WTC11 (cell line): Measurements from ENCODE around the gene CARMIL1. TPM values are rescaled to one million over a fixed set of nuclear protein-coding genes. Genes with fewer than 3 reads are reported as not detected.

Experiments
- ATAC-seq: fragments of 200-7000 bp; cut with Tn5 transposase; 2 replicates; pipeline ENCODE4 v1.10.0; 2021; ENCODE audit warnings: mild to moderate bottlenecking, moderate library complexity
- CTCF ChIA-PET: fragments of 300-600 bp; sonication (Branson Sonifier 250); formaldehyde crosslinking; loops from one replicate; lab custom pipeline; 2021; ENCODE audit warnings: antibody characterized with exemption; lab: Charles Lee
- POLR2A ChIA-PET: fragments of 350-600 bp; sonication (Branson Sonifier 250); formaldehyde crosslinking; loops from one replicate; lab custom pipeline; 2021; ENCODE audit warnings: antibody characterized with exemption; lab: Charles Lee
- DNase-seq: peaks from one replicate; pipeline ENCODE4 v3.0.0; 2021; ENCODE audit warnings: low spot score
- H3K27ac Mint-ChIP-seq: 2 replicates; pipeline ENCODE4 v1.8.0; 2021; ENCODE audit warnings: mixed read lengths
- H3K27me3 Mint-ChIP-seq: 2 replicates; pipeline ENCODE4 v1.8.0; 2021; ENCODE audit warnings: low read depth, mild to moderate bottlenecking, moderate library complexity, mixed read lengths
- H3K36me3 Mint-ChIP-seq: 2 replicates; pipeline ENCODE4 v1.8.0; 2021; ENCODE audit warnings: mixed read lengths
- H3K4me1 Mint-ChIP-seq: 2 replicates; pipeline ENCODE4 v1.8.0; 2022; ENCODE audit warnings: mixed read lengths
- H3K4me3 Mint-ChIP-seq: 2 replicates; pipeline ENCODE4 v1.8.0; 2021; ENCODE audit warnings: mild to moderate bottlenecking, moderate library complexity, mixed read lengths
- H3K9me3 Mint-ChIP-seq: 2 replicates; pipeline ENCODE4 v1.8.0; 2021; ENCODE audit warnings: mixed read lengths
- ESRRA ChIP-seq: sonication (generic); formaldehyde crosslinking; IDR thresholded peaks from 2 replicates; pipeline ENCODE4 v1.8.1; 2022; ENCODE audit warnings: mild to moderate bottlenecking, missing genetic modification reagents, borderline replicate concordance
- GTF2I ChIP-seq: fragments of 250-450 bp; sonication (Bioruptor Pico); conservative IDR thresholded peaks from 2 replicates; pipeline ENCODE4 v1.4.0; 2021; ENCODE audit warnings: mild to moderate bottlenecking
- MYBL2 ChIP-seq: sonication (generic); formaldehyde crosslinking; IDR thresholded peaks from 2 replicates; pipeline ENCODE4 v1.8.1; 2023; ENCODE audit warnings: mild to moderate bottlenecking, moderate library complexity, missing genetic modification reagents
- NR3C1 ChIP-seq: sonication (generic); formaldehyde crosslinking; conservative IDR thresholded peaks from 2 replicates; pipeline ENCODE4 v1.8.1; 2023; ENCODE audit warnings: low read depth, mild to moderate bottlenecking, missing genetic modification reagents
- SMAD3 ChIP-seq: sonication (generic); formaldehyde crosslinking; IDR thresholded peaks from 2 replicates; pipeline ENCODE4 v1.8.0; 2022; ENCODE audit warnings: missing genetic modification reagents, mild to moderate bottlenecking, borderline replicate concordance
- SP1 ChIP-seq: sonication (generic); formaldehyde crosslinking; conservative IDR thresholded peaks from 2 replicates; pipeline ENCODE4 v1.8.1; 2022; ENCODE audit warnings: missing genetic modification reagents
- ZNF263 ChIP-seq: sonication (generic); formaldehyde crosslinking; IDR thresholded peaks from 2 replicates; pipeline ENCODE4 v1.8.1; 2022; ENCODE audit warnings: low read depth, mild to moderate bottlenecking, moderate library complexity, missing genetic modification reagents
- ZNF317 ChIP-seq: sonication (generic); formaldehyde crosslinking; IDR thresholded peaks from 2 replicates; pipeline ENCODE4 v1.8.1; 2023; ENCODE audit warnings: low read depth, mild to moderate bottlenecking, moderate library complexity, missing genetic modification reagents, borderline replicate concordance
- ZNF423 ChIP-seq: fragments of 250-450 bp; sonication (Bioruptor Pico); IDR thresholded peaks from 2 replicates; pipeline ENCODE4 v2.1.2; 2022; ENCODE audit warnings: mild to moderate bottlenecking, moderate library complexity
- total RNA-seq: library from RNA; stranded (reverse); gene quantifications from 3 replicates; pipeline ENCODE4 v1.2.3, GENCODE V29; 2021
- TF ChIP-seq, protein P1 (sequence below): sonication (generic); formaldehyde crosslinking; IDR thresholded peaks from 2 replicates; pipeline ENCODE4 v1.8.0; 2022; ENCODE audit warnings: mild to moderate bottlenecking, missing genetic modification reagents
- TF ChIP-seq, protein P2 (sequence below): sonication (generic); formaldehyde crosslinking; IDR thresholded peaks from 2 replicates; pipeline ENCODE4 v1.8.1; 2023; ENCODE audit warnings: mild to moderate bottlenecking, missing genetic modification reagents
- TF ChIP-seq, protein P3 (sequence below): sonication (generic); formaldehyde crosslinking; IDR thresholded peaks from 2 replicates; pipeline ENCODE4 v1.8.1; 2022; ENCODE audit warnings: low read depth, mild to moderate bottlenecking, moderate library complexity, missing genetic modification reagents, borderline replicate concordance
- TF ChIP-seq, protein P4 (sequence below): fragments of 250-450 bp; sonication (Bioruptor Pico); IDR thresholded peaks from 2 replicates; pipeline ENCODE4 v1.9.0; 2021; ENCODE audit warnings: mild to moderate bottlenecking
- TF ChIP-seq, protein P5 (sequence below): fragments of 200-600 bp; IDR thresholded peaks from 2 replicates; pipeline ENCODE4 v1.8.0; 2022; ENCODE audit warnings: antibody characterized with exemption
- TF ChIP-seq, protein P6 (sequence below): sonication (generic); formaldehyde crosslinking; conservative IDR thresholded peaks from 2 replicates; pipeline ENCODE4 v1.8.1; 2022; ENCODE audit warnings: mild to moderate bottlenecking, missing genetic modification reagents
- TF ChIP-seq, protein P7 (sequence below): sonication (generic); formaldehyde crosslinking; IDR thresholded peaks from 2 replicates; pipeline ENCODE4 v1.8.1; 2022; ENCODE audit warnings: low read depth, missing genetic modification reagents, borderline replicate concordance
- TF ChIP-seq, protein P8 (sequence below): fragments of 250-450 bp; sonication (Bioruptor Pico); conservative IDR thresholded peaks from 2 replicates; pipeline ENCODE4 v1.9.0; 2021; ENCODE audit warnings: mild to moderate bottlenecking
- TF ChIP-seq, protein P9 (sequence below): sonication (generic); formaldehyde crosslinking; conservative IDR thresholded peaks from 2 replicates; pipeline ENCODE4 v1.8.1; 2023; ENCODE audit warnings: mild to moderate bottlenecking, low read depth, missing genetic modification reagents, moderate library complexity
- TF ChIP-seq, protein P10 (sequence below): sonication (generic); formaldehyde crosslinking; IDR thresholded peaks from 2 replicates; pipeline ENCODE4 v1.8.0; 2022; ENCODE audit warnings: mild to moderate bottlenecking, missing genetic modification reagents

CARMIL1 gene
- total RNA-seq, 1 experiment from 2014 or later: 36.2 TPM

DNA sequence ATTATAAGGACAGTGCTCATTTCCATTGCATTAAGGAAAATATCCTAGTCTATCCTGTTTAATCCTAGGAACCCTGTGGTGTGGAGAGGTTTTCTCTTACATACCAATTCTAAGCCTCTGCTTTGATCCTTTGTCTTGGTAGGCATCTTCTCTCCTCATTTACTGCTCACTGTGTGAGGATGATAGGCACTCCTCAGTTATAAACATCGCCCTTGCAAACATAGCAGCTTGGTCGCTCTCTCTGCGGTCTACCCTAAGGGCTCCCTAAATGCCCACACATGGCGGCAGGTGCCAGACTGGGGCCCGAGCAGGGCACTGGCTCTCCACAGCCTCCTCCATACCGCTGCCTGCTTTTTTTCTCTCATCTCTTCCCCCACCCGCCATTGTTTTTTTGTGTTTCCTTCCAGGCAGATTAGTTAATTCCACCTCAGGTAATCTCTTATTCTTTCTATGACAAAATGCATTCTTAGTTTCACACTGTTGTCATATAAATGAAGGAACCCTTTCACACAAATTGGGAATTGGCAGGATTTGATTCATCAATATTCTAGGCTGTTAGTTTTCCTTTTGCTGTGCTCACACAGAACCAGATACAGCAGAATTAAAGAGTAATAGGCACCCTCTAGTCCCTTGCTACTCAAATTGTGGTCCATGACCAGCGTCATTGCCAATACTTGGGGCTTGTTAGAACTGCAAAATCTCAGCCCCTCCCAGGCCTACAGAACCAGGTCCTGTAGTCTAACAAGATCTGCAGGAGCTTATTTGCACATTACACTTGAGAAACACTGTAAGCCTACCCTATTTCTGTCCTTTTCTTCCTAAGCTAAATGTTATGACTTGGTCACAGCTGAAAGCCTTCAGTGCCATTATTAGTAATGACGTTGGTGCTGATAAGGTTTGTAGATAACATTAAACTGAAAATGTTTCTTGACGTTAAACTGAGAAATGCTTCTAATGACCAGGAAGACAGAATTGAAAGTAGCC lies 36.3 kb downstream of the CARMIL1 start:
- peak; percentile 62 for ATAC-seq
- no peaks in the 10 kb centered on the region for H3K9me3 Mint-ChIP-seq
- ChIA-PET CTCF (no interaction called here), POLR2A (no interaction called here)
- H3K4me1 Mint-ChIP-seq: peaks cover 83% of the 10 kb centered on the region
- no peaks in the 10 kb centered on the region for H3K36me3 Mint-ChIP-seq
- no peak for DNase-seq
- H3K27ac Mint-ChIP-seq: no peak overlapping the region
- no peaks in the 10 kb centered on the region for H3K27me3 Mint-ChIP-seq
- H3K4me3 Mint-ChIP-seq: no peak overlapping the region
- TF ChIP-seq SMAD3 (CRISPR knock-in tag) (no peak), GTF2I (no peak), ESRRA (no peak), SP1 (CRISPR knock-in tag) (no peak), MYBL2 (CRISPR knock-in tag) (no peak), NR3C1 (no peak), ZNF423 (CRISPR knock-in tag) (no peak), ZNF263 (CRISPR knock-in tag) (no peak), ZNF317 (CRISPR knock-in tag) (no peak)
- TF ChIP-seq, protein P1, sequence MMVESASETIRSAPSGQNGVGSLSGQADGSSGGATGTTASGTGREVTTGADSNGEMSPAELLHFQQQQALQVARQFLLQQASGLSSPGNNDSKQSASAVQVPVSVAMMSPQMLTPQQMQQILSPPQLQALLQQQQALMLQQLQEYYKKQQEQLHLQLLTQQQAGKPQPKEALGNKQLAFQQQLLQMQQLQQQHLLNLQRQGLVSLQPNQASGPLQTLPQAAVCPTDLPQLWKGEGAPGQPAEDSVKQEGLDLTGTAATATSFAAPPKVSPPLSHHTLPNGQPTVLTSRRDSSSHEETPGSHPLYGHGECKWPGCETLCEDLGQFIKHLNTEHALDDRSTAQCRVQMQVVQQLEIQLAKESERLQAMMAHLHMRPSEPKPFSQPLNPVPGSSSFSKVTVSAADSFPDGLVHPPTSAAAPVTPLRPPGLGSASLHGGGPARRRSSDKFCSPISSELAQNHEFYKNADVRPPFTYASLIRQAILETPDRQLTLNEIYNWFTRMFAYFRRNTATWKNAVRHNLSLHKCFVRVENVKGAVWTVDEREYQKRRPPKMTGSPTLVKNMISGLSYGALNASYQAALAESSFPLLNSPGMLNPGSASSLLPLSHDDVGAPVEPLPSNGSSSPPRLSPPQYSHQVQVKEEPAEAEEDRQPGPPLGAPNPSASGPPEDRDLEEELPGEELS (CRISPR knock-in tag): no peak
- TF ChIP-seq, protein P2, sequence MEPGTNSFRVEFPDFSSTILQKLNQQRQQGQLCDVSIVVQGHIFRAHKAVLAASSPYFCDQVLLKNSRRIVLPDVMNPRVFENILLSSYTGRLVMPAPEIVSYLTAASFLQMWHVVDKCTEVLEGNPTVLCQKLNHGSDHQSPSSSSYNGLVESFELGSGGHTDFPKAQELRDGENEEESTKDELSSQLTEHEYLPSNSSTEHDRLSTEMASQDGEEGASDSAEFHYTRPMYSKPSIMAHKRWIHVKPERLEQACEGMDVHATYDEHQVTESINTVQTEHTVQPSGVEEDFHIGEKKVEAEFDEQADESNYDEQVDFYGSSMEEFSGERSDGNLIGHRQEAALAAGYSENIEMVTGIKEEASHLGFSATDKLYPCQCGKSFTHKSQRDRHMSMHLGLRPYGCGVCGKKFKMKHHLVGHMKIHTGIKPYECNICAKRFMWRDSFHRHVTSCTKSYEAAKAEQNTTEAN (CRISPR knock-in tag): no peak
- TF ChIP-seq, protein P3, sequence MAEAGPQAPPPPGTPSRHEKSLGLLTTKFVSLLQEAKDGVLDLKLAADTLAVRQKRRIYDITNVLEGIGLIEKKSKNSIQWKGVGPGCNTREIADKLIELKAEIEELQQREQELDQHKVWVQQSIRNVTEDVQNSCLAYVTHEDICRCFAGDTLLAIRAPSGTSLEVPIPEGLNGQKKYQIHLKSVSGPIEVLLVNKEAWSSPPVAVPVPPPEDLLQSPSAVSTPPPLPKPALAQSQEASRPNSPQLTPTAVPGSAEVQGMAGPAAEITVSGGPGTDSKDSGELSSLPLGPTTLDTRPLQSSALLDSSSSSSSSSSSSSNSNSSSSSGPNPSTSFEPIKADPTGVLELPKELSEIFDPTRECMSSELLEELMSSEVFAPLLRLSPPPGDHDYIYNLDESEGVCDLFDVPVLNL (CRISPR knock-in tag): no peak
- TF ChIP-seq, protein P4, sequence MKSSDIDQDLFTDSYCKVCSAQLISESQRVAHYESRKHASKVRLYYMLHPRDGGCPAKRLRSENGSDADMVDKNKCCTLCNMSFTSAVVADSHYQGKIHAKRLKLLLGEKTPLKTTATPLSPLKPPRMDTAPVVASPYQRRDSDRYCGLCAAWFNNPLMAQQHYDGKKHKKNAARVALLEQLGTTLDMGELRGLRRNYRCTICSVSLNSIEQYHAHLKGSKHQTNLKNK (CRISPR knock-in tag): no peak
- TF ChIP-seq, protein P5, sequence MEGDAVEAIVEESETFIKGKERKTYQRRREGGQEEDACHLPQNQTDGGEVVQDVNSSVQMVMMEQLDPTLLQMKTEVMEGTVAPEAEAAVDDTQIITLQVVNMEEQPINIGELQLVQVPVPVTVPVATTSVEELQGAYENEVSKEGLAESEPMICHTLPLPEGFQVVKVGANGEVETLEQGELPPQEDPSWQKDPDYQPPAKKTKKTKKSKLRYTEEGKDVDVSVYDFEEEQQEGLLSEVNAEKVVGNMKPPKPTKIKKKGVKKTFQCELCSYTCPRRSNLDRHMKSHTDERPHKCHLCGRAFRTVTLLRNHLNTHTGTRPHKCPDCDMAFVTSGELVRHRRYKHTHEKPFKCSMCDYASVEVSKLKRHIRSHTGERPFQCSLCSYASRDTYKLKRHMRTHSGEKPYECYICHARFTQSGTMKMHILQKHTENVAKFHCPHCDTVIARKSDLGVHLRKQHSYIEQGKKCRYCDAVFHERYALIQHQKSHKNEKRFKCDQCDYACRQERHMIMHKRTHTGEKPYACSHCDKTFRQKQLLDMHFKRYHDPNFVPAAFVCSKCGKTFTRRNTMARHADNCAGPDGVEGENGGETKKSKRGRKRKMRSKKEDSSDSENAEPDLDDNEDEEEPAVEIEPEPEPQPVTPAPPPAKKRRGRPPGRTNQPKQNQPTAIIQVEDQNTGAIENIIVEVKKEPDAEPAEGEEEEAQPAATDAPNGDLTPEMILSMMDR: no peak
- TF ChIP-seq, protein P6, sequence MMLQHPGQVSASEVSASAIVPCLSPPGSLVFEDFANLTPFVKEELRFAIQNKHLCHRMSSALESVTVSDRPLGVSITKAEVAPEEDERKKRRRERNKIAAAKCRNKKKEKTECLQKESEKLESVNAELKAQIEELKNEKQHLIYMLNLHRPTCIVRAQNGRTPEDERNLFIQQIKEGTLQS: no peak
- TF ChIP-seq, protein P7, sequence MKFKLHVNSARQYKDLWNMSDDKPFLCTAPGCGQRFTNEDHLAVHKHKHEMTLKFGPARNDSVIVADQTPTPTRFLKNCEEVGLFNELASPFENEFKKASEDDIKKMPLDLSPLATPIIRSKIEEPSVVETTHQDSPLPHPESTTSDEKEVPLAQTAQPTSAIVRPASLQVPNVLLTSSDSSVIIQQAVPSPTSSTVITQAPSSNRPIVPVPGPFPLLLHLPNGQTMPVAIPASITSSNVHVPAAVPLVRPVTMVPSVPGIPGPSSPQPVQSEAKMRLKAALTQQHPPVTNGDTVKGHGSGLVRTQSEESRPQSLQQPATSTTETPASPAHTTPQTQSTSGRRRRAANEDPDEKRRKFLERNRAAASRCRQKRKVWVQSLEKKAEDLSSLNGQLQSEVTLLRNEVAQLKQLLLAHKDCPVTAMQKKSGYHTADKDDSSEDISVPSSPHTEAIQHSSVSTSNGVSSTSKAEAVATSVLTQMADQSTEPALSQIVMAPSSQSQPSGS (CRISPR knock-in tag): no peak
- TF ChIP-seq, protein P8, sequence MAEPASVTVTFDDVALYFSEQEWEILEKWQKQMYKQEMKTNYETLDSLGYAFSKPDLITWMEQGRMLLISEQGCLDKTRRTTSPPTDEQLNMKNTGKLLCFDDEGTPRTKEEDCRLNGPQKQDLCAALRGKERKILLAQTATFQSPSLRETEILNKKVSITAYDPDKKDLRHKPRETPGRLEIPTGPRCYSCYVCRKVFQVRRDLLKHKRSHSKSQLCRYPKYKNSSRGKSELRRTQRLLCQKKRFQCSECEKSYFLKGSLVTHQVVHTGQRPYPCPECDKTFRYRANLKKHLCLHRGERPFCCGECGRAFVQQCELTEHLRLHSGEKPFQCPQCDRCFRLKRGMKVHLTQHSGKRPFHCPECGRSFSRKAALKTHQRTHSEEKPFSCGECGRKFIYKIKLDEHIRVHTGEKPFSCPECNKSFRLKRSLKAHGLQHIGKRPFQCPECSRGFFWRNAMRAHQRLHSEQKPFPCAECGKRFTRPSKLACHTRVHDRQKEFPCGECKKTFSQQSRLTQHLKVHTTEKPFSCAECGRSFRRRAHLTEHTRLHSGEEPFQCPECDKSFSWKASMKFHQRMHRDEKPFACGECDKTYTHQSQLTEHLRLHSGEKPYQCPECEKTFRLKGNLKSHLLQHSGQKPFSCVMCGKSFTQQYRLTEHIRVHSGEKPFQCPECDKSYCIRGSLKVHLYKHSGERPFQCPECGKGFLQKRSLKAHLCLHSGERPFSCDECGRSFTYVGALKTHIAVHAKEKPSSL (CRISPR knock-in tag): no peak
- TF ChIP-seq, protein P9, sequence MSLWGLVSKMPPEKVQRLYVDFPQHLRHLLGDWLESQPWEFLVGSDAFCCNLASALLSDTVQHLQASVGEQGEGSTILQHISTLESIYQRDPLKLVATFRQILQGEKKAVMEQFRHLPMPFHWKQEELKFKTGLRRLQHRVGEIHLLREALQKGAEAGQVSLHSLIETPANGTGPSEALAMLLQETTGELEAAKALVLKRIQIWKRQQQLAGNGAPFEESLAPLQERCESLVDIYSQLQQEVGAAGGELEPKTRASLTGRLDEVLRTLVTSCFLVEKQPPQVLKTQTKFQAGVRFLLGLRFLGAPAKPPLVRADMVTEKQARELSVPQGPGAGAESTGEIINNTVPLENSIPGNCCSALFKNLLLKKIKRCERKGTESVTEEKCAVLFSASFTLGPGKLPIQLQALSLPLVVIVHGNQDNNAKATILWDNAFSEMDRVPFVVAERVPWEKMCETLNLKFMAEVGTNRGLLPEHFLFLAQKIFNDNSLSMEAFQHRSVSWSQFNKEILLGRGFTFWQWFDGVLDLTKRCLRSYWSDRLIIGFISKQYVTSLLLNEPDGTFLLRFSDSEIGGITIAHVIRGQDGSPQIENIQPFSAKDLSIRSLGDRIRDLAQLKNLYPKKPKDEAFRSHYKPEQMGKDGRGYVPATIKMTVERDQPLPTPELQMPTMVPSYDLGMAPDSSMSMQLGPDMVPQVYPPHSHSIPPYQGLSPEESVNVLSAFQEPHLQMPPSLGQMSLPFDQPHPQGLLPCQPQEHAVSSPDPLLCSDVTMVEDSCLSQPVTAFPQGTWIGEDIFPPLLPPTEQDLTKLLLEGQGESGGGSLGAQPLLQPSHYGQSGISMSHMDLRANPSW (CRISPR knock-in tag): no peak
- TF ChIP-seq, protein P10, sequence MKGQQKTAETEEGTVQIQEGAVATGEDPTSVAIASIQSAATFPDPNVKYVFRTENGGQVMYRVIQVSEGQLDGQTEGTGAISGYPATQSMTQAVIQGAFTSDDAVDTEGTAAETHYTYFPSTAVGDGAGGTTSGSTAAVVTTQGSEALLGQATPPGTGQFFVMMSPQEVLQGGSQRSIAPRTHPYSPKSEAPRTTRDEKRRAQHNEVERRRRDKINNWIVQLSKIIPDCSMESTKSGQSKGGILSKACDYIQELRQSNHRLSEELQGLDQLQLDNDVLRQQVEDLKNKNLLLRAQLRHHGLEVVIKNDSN (CRISPR knock-in tag): no peak
